HG03457 (cell line): Measurements from ENCODE around the gene YJEFN3.

ENCODE experiments used
- ATAC-seq: cut with Tn5 transposase; IDR thresholded peaks from one replicate; pipeline ENCODE4 v1.9.1; 2021; ENCODE audit warnings: moderate number of reproducible peaks; ENCODE audit not compliant: unreplicated experiment

Gene YJEFN3

DNA sequence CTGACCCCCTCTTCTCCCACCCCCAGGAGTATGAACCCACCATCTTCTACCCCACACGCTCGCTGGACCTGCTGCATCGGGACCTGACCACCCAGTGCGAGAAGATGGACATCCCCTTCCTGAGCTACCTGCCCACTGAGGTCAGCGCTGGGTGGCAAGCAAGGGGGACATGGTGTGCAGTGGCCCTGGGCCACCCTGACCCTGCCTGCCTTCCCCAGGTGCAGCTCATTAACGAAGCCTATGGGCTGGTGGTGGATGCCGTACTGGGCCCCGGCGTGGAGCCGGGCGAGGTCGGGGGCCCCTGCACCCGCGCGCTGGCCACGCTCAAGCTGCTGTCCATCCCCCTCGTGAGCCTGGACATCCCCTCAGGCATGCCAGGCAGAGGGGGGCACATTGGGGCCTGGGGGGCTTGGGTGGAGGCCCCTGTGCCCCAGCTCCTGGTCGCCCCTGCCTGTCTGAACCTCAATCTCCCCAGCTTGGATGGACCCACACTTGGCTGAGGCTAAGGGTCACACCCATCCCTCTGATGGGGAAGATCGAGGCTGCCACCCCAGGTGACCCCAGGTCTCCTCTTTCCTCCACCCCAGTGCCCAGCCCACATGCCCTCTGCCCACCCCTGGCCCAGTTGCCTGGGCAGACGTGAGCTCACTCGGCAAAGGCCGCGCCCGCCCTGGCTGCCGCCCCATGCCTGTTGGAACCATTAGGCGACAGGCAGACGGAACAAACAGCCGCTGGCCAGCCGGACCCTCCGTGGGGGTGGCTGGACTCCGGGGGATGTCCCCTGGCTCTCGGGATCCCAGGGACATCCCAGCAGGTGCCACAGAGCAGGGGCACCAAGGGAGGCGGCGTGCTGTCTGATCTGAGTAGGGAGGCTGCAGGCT lies 6.8 kb downstream of the YJEFN3 start:
- ATAC-seq, result no peak

DNA sequence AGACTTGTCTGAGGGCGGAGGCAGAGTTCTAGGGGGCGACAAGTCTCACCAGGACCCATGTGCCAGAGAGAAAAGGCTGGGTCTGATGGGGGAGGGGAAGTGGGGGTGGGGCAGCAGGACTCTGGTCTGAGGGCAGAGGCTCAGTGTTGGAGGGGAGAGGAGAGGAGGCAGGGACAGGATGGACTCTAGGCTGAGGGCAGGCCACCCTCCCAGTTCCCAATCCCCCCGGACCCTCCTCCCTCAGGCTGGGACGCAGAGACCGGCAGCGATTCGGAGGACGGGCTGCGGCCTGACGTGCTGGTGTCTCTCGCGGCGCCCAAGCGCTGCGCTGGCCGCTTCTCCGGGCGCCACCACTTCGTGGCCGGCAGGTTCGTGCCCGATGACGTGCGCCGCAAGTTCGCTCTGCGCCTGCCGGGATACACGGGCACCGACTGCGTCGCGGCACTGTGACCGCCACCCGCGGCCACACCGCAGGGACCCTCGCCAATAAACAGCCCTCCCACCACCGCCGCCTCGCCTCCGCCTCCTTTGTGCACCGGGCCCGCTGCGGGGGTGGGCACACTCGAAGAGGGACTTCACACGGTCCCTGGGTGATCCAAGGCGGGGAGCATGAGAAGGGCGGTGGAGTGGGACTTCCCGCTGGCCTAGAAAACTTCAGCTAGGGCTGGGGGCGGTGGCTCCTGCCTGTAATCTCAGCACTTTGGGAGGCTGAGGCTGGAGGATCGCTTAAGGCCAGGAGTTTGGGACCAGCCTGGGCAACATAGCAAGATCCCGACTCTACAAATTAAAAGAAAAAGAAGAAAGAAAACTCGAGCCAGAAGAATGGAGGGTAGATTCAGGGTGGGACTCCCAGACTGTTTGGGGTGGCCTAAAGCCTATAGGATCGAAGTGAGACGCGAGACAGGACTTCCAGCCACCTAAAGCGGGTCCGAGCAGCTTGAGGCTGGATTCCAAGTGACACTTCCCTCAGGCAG lies 8.7 kb downstream of the YJEFN3 start:
- no peak for ATAC-seq

GRCh38 chr19:19538061-19538784 lies 9.5 kb downstream of the YJEFN3 start, which contains the start of gene CILP2:
Gene CILP2 (plus strand): TSS chr19:19538265. CDS start chr19:19538350, 85 bp downstream.
- ATAC-seq, result no peak

DNA sequence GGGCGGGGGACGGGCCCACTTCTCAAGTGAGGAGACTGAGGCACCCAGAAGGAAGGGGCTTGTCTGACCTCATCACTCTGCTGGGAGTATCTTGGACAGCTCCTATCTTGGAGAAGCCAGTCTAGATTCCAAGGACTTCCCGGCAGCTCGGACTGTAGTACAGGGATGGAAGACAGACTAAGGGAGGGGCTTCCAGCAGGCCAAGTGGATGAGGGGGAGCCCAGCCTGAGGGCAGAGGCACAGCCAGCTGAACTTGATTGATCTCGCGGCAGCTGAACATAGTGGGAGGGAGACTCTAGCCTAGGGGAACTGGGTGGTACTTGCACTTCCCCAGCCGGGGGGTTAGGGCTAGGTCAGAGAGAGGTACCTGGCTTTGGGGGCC lies 10.1 kb downstream of the YJEFN3 start:
- no peak for ATAC-seq

GRCh38 chr19:19539698-19540063 lies 11.0 kb downstream of the YJEFN3 start:
- ATAC-seq, result no peak

DNA sequence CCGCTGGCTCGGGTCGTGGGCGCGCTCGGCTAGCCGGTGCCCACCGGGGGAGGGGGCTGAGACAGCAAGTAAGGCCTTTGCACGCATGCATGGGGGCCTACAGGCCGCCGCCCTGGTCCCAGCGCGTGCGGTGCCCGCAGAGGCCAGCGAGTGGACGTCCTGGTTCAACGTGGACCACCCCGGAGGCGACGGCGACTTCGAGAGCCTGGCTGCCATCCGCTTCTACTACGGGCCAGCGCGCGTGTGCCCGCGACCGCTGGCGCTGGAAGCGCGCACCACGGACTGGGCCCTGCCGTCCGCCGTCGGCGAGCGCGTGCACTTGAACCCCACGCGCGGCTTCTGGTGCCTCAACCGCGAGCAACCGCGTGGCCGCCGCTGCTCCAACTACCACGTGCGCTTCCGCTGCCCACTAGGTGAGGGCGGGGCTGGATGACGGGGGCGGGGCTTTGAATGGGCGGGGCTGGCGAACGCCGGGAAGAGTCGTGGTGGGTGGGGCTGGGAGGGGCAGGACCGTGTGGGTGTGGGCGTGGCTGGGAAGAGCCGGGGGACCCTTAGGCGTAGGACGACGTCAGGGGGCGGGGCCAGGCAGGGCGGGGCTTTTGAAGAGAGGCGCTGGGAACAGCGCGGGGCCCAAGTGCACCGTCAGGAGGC lies 11.5 kb downstream of the YJEFN3 start:
- ATAC-seq, result no peak

- ATAC-seq, result no peak
Measured at GRCh38 chr19:19540715-19541515, 12.2 kb downstream of the YJEFN3 start.

GRCh38 chr19:19541616-19542015 lies 12.9 kb downstream of the YJEFN3 start:
- no peak for ATAC-seq

DNA sequence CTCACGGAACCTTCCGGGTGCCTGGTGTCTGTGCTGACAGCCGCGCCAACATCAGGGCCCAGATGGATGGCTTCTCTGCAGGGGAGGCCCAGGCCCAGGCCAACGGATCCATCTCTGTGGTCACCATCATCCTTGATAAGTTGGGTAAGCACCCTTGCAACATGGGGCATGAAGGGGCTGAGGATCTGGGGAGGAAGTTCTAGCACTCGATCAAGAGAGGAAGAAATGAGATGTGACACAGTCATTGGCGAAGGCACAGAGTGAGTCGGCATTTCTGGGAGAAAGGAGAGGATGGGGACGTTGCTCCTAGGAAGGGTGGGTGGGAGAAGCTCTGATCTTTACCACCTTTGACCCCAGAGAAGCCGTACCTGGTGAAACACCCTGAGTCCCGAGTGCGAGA lies 13.8 kb downstream of the YJEFN3 start:
- no peak for ATAC-seq

DNA sequence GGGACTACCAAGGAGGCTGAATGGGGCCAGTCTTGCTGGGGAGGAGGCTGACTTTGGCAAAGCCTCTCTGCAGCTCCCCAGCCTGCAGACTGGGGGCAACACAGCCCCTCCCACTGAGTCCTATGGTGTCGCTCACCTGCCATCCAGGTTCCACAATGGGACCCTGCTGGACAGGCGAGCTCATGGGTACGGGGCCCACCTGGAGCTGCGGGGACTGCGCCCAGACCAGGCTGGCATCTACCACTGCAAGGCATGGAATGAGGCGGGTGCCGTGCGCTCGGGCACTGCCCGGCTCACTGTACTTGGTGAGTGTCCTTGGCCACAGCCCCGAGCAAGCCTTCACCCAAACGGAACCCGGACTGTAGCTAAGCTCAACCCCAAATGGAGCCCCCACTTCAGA lies 14.4 kb downstream of the YJEFN3 start:
- no peak for ATAC-seq

DNA sequence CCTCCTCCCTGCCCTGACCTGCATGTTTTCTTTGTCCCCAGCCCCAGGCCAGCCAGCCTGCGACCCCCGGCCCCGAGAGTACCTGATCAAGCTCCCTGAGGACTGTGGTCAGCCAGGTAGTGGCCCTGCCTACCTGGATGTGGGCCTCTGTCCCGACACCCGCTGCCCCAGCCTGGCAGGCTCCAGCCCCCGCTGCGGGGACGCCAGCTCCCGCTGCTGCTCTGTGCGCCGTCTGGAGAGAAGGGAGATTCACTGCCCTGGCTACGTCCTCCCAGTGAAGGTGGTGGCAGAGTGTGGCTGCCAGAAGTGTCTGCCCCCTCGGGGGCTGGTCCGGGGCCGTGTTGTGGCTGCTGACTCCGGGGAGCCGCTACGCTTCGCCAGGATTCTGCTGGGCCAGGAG lies 14.9 kb downstream of the YJEFN3 start:
- ATAC-seq, result no peak

DNA sequence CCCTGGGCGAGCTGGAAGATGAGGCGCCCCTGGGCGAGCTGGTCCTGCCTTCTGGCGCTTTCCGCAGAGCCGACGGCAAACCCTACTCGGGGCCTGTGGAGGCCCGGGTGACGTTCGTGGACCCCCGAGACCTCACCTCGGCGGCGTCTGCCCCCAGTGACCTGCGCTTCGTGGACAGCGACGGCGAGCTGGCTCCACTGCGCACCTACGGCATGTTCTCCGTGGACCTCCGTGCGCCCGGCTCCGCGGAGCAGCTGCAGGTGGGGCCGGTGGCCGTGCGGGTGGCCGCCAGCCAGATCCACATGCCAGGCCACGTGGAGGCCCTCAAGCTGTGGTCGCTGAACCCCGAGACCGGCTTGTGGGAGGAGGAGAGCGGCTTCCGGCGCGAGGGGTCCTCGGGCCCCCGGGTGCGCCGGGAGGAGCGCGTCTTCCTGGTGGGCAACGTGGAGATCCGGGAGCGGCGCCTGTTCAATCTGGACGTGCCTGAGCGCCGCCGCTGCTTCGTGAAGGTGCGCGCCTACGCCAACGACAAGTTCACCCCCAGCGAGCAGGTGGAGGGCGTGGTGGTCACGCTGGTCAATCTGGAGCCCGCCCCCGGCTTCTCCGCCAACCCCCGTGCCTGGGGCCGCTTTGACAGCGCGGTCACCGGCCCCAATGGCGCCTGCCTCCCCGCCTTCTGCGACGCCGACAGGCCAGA lies 15.7 kb downstream of the YJEFN3 start:
- no peak for ATAC-seq

DNA sequence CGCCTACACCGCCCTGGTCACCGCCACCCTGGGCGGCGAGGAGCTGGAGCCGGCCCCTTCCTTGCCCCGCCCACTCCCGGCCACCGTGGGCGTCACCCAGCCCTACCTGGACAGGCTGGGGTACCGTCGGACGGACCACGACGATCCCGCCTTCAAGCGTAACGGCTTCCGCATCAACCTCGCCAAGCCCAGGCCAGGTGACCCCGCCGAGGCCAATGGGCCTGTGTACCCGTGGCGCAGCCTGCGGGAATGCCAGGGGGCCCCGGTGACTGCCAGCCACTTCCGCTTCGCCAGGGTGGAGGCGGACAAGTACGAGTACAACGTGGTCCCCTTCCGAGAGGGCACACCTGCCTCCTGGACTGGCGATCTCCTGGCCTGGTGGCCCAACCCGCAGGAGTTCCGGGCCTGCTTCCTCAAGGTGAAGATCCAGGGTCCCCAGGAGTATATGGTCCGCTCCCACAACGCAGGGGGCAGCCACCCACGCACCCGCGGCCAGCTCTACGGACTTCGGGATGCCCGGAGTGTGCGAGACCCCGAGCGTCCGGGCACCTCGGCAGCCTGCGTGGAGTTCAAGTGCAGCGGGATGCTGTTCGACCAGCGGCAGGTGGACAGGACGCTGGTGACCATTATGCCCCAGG lies 16.4 kb downstream of the YJEFN3 start:
- no peak for ATAC-seq

GRCh38 chr19:19545707-19546106 lies 17.0 kb downstream of the YJEFN3 start:
- ATAC-seq, result no peak

- ATAC-seq, result no peak
Measured at GRCh38 chr19:19546751-19547162, 18.0 kb downstream of the YJEFN3 start.

GRCh38 chr19:19547674-19548336 lies 19.1 kb downstream of the YJEFN3 start:
- no peak for ATAC-seq

DNA sequence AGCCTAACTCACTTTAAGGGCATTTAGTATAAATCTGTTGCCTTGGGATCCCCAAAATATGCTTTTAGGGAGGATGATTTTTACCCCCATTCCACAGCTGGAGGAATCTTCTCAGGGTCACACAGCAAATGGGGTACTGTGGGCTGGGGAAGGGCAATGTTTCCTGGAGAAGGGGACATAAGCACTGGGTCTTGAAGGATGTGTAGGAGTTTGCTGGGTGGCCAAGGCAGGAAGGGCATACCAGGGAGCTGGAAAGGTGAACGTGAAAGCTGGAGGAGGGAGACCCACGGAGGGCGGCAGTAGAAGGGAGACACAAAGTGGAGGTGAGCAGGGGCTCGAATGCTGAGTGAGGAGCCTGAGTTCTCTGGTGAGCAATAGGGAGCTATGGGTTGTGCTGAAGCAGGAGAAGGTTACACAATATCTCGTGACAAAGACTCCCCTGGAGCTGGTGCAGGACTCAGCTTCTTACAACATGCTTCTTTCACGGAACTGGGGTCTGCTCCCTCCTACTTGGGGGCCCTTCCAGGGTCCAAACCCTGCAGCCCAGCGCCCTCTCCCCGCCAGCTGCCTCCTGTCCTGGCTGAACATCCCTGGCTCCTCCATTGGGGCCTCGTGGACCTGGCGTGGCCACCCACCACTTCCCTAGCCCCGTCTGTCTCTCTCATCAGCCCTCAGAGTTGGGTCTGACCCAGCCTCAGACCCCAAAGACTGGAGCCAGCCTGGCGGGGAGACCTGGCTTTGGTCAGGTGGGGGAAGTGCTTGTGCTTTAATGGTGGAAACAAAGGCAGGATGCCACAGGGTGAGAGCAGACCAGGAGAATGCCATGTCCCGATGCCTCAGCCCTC lies 20.4 kb downstream of the YJEFN3 start:
- no peak for ATAC-seq
